GM13977 (cell line): ENCODE measurements around the gene CIC.

Experiments
- DNase-seq: peaks from one replicate; pipeline ENCODE4 v3.0.0; 2012; ENCODE audit warnings: low spot score
- in situ Hi-C: fragments of 300-500 bp; cut with MboI; formaldehyde crosslinking; loops from one replicate; pipeline ENCODE4 v1.12.0; 2022; ENCODE audit warnings: low sequenced_read_pairs, low pct_unique_long_range_greater_than_20kb, mixed read lengths, inconsistent platforms; ENCODE audit not compliant: unreplicated experiment
- TF ChIP-seq, protein P1 (sequence below): IDR thresholded peaks from 2 replicates; pipeline ENCODE4 v1.5.1; 2012; ENCODE audit warnings: mild to moderate bottlenecking, control low read depth; ENCODE audit not compliant: insufficient read depth; ENCODE audit errors: extremely low read depth, missing control alignments

The CIC gene

GRCh38 chr19:42242512-42243409 is 26.3 kb upstream of the CIC start, which contains the start of gene GSK3A:
TSS of gene GSK3A (minus strand) at chr19:42242602. CDS start at chr19:42242465, 137 bp downstream.
- DNase-seq: peak; percentile 93
- in situ Hi-C loops: no loop called here
- TF ChIP-seq, protein P1, sequence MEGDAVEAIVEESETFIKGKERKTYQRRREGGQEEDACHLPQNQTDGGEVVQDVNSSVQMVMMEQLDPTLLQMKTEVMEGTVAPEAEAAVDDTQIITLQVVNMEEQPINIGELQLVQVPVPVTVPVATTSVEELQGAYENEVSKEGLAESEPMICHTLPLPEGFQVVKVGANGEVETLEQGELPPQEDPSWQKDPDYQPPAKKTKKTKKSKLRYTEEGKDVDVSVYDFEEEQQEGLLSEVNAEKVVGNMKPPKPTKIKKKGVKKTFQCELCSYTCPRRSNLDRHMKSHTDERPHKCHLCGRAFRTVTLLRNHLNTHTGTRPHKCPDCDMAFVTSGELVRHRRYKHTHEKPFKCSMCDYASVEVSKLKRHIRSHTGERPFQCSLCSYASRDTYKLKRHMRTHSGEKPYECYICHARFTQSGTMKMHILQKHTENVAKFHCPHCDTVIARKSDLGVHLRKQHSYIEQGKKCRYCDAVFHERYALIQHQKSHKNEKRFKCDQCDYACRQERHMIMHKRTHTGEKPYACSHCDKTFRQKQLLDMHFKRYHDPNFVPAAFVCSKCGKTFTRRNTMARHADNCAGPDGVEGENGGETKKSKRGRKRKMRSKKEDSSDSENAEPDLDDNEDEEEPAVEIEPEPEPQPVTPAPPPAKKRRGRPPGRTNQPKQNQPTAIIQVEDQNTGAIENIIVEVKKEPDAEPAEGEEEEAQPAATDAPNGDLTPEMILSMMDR: no peak

DNA sequence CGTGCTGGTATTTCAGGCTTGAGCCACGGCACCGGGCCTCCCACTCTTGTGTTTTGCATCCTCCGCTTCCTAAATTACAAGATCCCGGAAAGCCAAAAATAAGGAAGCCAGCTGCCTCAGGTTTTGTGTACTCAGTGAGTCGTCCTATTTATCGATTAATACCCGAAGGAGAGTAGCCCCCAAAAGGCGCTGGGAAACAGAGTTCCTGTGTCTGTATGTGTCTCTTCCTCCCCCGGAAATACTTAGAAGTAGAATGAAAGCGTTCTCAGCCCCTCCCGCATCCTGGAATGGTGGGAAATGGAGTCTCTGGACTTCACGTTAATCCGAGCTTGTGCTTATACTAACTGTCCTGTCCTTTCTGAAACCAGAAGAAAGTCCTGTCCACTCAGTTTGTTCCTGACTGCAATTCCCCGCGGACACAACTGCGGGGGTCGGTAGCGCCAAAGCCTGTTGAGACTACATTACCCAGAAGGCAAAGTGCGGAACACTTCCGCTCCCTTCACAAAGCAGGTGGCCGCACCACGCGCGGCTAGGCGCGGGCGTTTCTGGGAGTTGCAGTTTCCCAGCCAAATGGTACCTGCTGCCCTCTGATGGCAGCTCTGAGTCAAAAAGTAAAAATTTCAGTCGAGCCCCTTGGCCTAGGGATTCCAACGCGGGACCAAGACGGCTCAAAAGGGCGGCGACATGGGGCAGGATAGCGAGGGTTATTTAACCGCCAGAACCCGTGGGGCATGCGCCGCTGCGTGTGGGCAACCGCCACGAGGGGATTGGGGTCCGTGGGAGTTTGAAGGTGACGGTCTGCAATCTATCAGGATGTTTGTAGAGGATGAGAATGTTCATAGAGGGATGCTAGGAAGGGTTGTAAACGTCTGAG is 24.5 kb upstream of the CIC start:
- TF ChIP-seq, protein P1: peak; percentile 60
- peak; percentile 92 for DNase-seq
- in situ Hi-C loops: no loop called here

DNA sequence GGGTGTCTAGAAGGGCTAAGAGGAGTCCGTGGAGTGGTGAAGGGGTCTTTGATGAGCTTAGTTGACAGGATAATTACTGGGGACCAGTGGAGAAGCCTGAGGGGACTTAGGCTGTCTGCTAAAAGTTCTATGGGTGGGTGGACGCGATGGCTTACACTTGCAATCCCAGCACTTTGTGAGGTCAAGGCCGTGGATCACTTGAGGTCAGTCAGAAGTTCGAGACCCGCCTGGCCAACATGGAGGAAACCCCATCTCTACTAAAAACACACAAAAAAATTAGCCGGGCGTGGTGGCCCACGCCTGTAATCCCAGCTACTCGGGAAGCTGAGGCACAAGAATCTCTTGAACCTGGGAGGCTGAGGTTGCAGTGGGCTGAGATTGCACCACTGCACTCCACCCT is 23.8 kb upstream of the CIC start:
- in situ Hi-C loops: no loop called here
- TF ChIP-seq, protein P1: no peak
- DNase-seq: no peak

- DNase-seq: no peak
Observed at GRCh38 chr19:42246143-42246921, 22.7 kb upstream of the CIC start.

GRCh38 chr19:42246922-42247639 is 22.0 kb upstream of the CIC start:
- TF ChIP-seq, protein P1: no peak
- in situ Hi-C loops: no loop called here
- no peak for DNase-seq

More at GRCh38 chr19:42246143-42246921, 22.7 kb upstream of the CIC start:
- in situ Hi-C loops: no loop called here
- TF ChIP-seq, protein P1: no peak
